Neutrophil (primary cell): ENCODE results near the gene UGT2B17.
"Not testable (repeated sequence)": the region's sequence is repeated elsewhere in the genome, so short reads cannot be mapped to it uniquely, and the experiment has no call there.

Source experiments
- H3K27ac ChIP-seq: fragments of 200-600 bp; sonication (generic); 2 replicates; pipeline ENCODE4 v1.5.1; 2016; ENCODE audit warnings: mild to moderate bottlenecking, moderate library complexity
- H3K27me3 ChIP-seq: fragments of 200-600 bp; sonication (generic); 2 replicates; pipeline ENCODE4 v1.6.0; 2016; ENCODE audit warnings: mild to moderate bottlenecking
- H3K36me3 ChIP-seq: fragments of 200-600 bp; sonication (generic); 2 replicates; pipeline ENCODE4 v1.5.1; 2017
- H3K4me1 ChIP-seq, 2 experiments: fragments of 200-600 bp in 1 of 2; sonication (generic) in 1 of 2; 1 replicate in 1 of 2; 2 replicates in 1 of 2; pipeline versions ENCODE4 v1.5.1 to v1.6.1; 2013 to 2016; ENCODE audit warnings: low read depth in 1 of 2, low read length in 1 of 2, mild to moderate bottlenecking in 1 of 2, moderate library complexity in 1 of 2; ENCODE audit not compliant: control insufficient read depth in 1 of 2, insufficient read depth in 1 of 2
- H3K4me3 ChIP-seq, 2 experiments: fragments of 200-600 bp in 1 of 2; sonication (generic) in 1 of 2; 1 replicate in 1 of 2; 2 replicates in 1 of 2; pipeline ENCODE4 v1.5.1; 2013 to 2016; ENCODE audit warnings: low read depth in 1 of 2, low read length in 1 of 2, mild to moderate bottlenecking in 1 of 2, moderate library complexity in 1 of 2
- H3K9me3 ChIP-seq: fragments of 200-600 bp; sonication (generic); 2 replicates; pipeline ENCODE4 v1.5.1; 2016
- TF ChIP-seq, protein P1 (sequence below): fragments of 200-600 bp; sonication (generic); IDR thresholded peaks from 2 replicates; pipeline ENCODE4 v1.5.1; 2016; ENCODE audit warnings: antibody characterized with exemption

UGT2B17 gene

GRCh38 chr4:68591204-68591603 lies 15.1 kb upstream of the UGT2B17 start:
- no peak overlapping the region for H3K27ac ChIP-seq
- no peaks in the 10 kb centered on the region for H3K4me1 ChIP-seq
- TF ChIP-seq, protein P1, sequence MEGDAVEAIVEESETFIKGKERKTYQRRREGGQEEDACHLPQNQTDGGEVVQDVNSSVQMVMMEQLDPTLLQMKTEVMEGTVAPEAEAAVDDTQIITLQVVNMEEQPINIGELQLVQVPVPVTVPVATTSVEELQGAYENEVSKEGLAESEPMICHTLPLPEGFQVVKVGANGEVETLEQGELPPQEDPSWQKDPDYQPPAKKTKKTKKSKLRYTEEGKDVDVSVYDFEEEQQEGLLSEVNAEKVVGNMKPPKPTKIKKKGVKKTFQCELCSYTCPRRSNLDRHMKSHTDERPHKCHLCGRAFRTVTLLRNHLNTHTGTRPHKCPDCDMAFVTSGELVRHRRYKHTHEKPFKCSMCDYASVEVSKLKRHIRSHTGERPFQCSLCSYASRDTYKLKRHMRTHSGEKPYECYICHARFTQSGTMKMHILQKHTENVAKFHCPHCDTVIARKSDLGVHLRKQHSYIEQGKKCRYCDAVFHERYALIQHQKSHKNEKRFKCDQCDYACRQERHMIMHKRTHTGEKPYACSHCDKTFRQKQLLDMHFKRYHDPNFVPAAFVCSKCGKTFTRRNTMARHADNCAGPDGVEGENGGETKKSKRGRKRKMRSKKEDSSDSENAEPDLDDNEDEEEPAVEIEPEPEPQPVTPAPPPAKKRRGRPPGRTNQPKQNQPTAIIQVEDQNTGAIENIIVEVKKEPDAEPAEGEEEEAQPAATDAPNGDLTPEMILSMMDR: no peak
- no peaks in the 10 kb centered on the region for H3K27me3 ChIP-seq
- H3K36me3 ChIP-seq: no peaks in the 10 kb centered on the region
- no peaks in the 10 kb centered on the region for H3K9me3 ChIP-seq
- no peak overlapping the region for H3K4me3 ChIP-seq

DNA sequence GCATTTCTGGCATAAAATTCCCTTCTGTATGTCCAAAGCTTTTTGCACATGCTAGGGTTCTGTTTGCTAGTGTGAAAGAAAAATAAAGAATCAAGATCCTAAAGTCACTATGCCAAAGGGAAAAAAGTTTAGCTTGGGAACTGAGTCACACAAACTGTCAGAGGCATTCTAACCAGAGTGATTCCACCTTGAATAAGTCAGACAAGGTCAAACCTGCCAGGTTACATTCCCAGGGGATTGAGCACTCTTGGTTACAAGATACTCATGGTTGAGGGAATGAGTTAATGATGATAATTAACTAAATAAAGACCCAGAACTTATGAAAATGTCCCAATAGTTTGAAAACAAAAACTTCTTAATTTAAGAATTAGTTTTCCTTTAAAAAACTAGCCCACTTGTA lies 13.7 kb upstream of the UGT2B17 start:
- no peak overlapping the region for H3K27ac ChIP-seq

GRCh38 chr4:68582339-68582717 lies 6.2 kb upstream of the UGT2B17 start:
- Histone ChIP-seq H3K4me3 (no peak overlapping the region), H3K4me1 (no peaks in the 10 kb centered on the region), H3K9me3 (no peaks in the 10 kb centered on the region), H3K27ac (no peak overlapping the region), H3K27me3 (no peaks in the 10 kb centered on the region), H3K36me3 (no peaks in the 10 kb centered on the region)
- TF ChIP-seq, protein P1: no peak

More for the DNA sequence above, 13.7 kb upstream of the UGT2B17 start:
- Histone ChIP-seq H3K4me1 (no peaks in the 10 kb centered on the region), H3K4me3 (no peak overlapping the region), H3K27me3 (no peaks in the 10 kb centered on the region), H3K9me3 (no peaks in the 10 kb centered on the region), H3K36me3 (no peaks in the 10 kb centered on the region)
- TF ChIP-seq, protein P1: no peak

GRCh38 chr4:68581383-68582338 lies 5.5 kb upstream of the UGT2B17 start:
- TF ChIP-seq, protein P1: no peak
- H3K4me1 ChIP-seq: no peaks in the 10 kb centered on the region
- no peaks in the 10 kb centered on the region for H3K27me3 ChIP-seq
- H3K27ac ChIP-seq: no peak overlapping the region
- H3K9me3 ChIP-seq: no peaks in the 10 kb centered on the region
- no peaks in the 10 kb centered on the region for H3K36me3 ChIP-seq
- H3K4me3 ChIP-seq: no peak overlapping the region

- no peaks in the 10 kb centered on the region for H3K9me3 ChIP-seq
- no peaks in the 10 kb centered on the region for H3K27me3 ChIP-seq
- no peaks in the 10 kb centered on the region for H3K4me1 ChIP-seq
- TF ChIP-seq, protein P1: no peak
- H3K36me3 ChIP-seq: no peaks in the 10 kb centered on the region
- no peak overlapping the region for H3K4me3 ChIP-seq
- H3K27ac ChIP-seq: no peak overlapping the region
Measured at GRCh38 chr4:68577590-68577989, 1.5 kb upstream of the UGT2B17 start.

- H3K27me3 ChIP-seq, H3K36me3 ChIP-seq, H3K4me3 ChIP-seq, H3K4me1 ChIP-seq, H3K9me3 ChIP-seq, H3K27ac ChIP-seq: not testable (repeated sequence)
Measured at GRCh38 chr4:68575636-68576035, 486 bp downstream of the UGT2B17 start.
